ENCODE results near the gene UEVLD. TPM values are rescaled to one million over a fixed set of nuclear protein-coding genes. Genes with fewer than 3 reads are reported as not detected.

The UEVLD gene
- total RNA-seq, 1 experiment from 2014 or later: 15.9 TPM

DNA sequence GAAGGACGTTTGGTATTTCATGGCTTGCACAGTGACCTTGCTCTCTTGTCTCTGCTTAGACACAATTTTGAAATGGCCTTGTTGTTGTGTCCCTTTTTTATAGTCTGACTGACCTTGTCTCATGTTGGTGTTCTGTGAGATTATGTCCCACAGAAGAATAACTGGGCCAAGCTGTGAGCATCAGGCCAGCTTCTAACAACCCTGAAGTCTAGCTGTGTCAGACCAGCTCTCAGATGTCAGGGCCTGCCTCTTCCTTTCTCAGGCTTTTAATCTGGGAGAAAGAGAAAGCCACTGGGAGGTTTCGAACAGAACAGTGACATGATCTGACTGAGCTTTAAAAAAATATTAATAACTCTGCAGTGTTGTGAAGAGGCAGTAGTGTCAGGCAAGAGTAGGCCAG, 2.0 kb upstream of the UEVLD start:
- Histone ChIP-seq H3K27me3 (replicated peaks; ENCODE audit: control insufficient read depth, insufficient read depth, low read length) (no peaks in the 10 kb centered on the region), H3K4me1 (peaks cover 14% of the 10 kb centered on the region; the same call in 1 of the 2 replicates), H3K4me3 (ENCODE audit: low read depth, low read length) (no peak overlapping the region), H3K36me3 (ENCODE audit: control insufficient read depth, insufficient read depth, low read length) (peaks cover 2% of the 10 kb centered on the region), H3K9me3 (no peaks in the 10 kb centered on the region)
- no peaks in the 10 kb centered on the region for H3K4me1 Mint-ChIP-seq (ENCODE audit: low read depth, unreplicated experiment)
- no peak for DNase-seq
- ChIA-PET CTCF (no interaction called here), POLR2A (no interaction called here)
- intact Hi-C loops (cut with micrococcal nuclease; ENCODE audit: unreplicated experiment): no loop called here
- H3K9me3 Mint-ChIP-seq (ENCODE audit: unreplicated experiment): no peaks in the 10 kb centered on the region
- H3K27me3 Mint-ChIP-seq (ENCODE audit: insufficient read depth, unreplicated experiment): no peaks in the 10 kb centered on the region
- no TSS peak for BruUV-seq (replicated peaks)
- H3K27ac Mint-ChIP-seq (ENCODE audit: unreplicated experiment): no peak overlapping the region
- H3K4me3 Mint-ChIP-seq (ENCODE audit: unreplicated experiment): no peak overlapping the region
- H3K36me3 Mint-ChIP-seq (ENCODE audit: insufficient read depth, unreplicated experiment): no peaks in the 10 kb centered on the region
- TF ChIP-seq, protein P1, sequence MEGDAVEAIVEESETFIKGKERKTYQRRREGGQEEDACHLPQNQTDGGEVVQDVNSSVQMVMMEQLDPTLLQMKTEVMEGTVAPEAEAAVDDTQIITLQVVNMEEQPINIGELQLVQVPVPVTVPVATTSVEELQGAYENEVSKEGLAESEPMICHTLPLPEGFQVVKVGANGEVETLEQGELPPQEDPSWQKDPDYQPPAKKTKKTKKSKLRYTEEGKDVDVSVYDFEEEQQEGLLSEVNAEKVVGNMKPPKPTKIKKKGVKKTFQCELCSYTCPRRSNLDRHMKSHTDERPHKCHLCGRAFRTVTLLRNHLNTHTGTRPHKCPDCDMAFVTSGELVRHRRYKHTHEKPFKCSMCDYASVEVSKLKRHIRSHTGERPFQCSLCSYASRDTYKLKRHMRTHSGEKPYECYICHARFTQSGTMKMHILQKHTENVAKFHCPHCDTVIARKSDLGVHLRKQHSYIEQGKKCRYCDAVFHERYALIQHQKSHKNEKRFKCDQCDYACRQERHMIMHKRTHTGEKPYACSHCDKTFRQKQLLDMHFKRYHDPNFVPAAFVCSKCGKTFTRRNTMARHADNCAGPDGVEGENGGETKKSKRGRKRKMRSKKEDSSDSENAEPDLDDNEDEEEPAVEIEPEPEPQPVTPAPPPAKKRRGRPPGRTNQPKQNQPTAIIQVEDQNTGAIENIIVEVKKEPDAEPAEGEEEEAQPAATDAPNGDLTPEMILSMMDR (IDR thresholded peaks at IDR 0.05; ENCODE audit: insufficient read depth in 1 of 2, low read depth in 1 of 2, low read length in 1 of 2, severe bottlenecking in 1 of 2, unreplicated experiment in 1 of 2): no peak

DNA sequence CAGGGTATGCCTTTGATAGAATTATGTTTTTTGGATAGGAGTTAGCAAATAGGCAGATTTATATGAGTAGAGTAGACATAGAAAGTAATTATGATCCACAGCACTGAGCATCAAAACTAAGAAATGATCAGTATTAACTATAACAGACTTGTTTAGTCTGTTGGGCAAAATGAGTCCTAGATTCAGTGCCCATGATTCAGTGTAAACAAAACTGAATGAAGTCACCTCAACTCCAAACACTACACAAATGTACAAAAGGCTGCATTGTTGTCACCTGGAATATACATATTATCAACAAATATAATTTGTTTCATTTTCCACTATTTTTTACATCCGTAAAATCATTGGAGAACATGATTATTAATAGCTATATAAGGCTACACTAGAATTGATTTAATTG, 6.7 kb downstream of the UEVLD start:
- peaks cover 4% of the 10 kb centered on the region; the same call in 1 of the 2 replicates for H3K9me3 ChIP-seq
- no peak overlapping the region for H3K4me3 ChIP-seq (ENCODE audit: low read depth, low read length)
- peaks cover 14% of the 10 kb centered on the region for H3K36me3 Mint-ChIP-seq (ENCODE audit: insufficient read depth, unreplicated experiment)
- no peak overlapping the region for H3K27ac Mint-ChIP-seq (ENCODE audit: unreplicated experiment)
- peaks cover 2% of the 10 kb centered on the region; the same call in 1 of the 2 replicates for H3K36me3 ChIP-seq (ENCODE audit: control insufficient read depth, insufficient read depth, low read length)
- no TSS peak for BruUV-seq (replicated peaks)
- intact Hi-C loops (cut with micrococcal nuclease; ENCODE audit: unreplicated experiment): no loop called here
- no peaks in the 10 kb centered on the region for H3K27me3 ChIP-seq (replicated peaks; ENCODE audit: control insufficient read depth, insufficient read depth, low read length)
- no peaks in the 10 kb centered on the region for H3K27me3 Mint-ChIP-seq (ENCODE audit: insufficient read depth, unreplicated experiment)
- ChIA-PET CTCF (interaction anchor here (0.7 kb wide), 1 partner anchor 43 kb away, joined by 6 read pairs; no protein-coding TSS in a partner anchor), POLR2A (interaction anchor here (0.6 kb wide), 1 partner anchor 34 kb away, joined by 4 read pairs; no protein-coding TSS in a partner anchor)
- H3K9me3 Mint-ChIP-seq (ENCODE audit: unreplicated experiment): no peaks in the 10 kb centered on the region
- peaks cover 17% of the 10 kb centered on the region for H3K4me1 ChIP-seq
- H3K4me1 Mint-ChIP-seq (ENCODE audit: low read depth, unreplicated experiment): no peaks in the 10 kb centered on the region
- no peak overlapping the region for H3K4me3 Mint-ChIP-seq (ENCODE audit: unreplicated experiment)
- TF ChIP-seq, protein P1 (IDR thresholded peaks at IDR 0.05; ENCODE audit: insufficient read depth in 1 of 2, low read depth in 1 of 2, low read length in 1 of 2, severe bottlenecking in 1 of 2, unreplicated experiment in 1 of 2): no peak
- no peak for DNase-seq

DNA sequence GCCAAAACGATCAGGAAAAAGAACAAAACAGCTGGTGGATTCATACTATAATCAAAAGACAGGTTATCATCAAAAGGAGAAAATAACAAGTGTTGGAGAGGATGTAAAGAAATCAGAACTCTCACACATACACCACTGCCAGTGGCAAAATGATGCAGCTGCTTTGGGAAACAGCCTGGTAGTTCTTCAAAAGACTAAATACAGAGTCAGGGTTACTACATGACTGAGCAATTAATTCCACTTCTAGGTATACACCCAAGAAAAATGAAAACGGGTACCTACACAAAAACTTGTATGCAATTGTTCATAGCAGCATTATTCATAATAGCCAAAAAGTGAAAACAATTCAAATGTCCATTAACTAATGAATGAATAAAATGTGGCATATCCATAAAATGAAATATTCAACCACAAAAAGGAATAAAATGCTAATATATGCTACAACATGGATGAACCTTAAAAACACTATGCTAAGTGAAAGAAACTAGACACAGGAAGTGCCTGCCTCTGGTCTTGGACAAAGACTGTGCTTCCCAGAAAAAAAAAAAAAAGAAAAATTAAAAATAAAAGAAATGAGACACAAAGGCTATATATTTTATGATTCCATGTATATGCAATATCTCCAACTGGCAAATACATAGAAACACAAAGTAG, 8.3 kb downstream of the UEVLD start:
- H3K9me3 Mint-ChIP-seq (ENCODE audit: unreplicated experiment): no peaks in the 10 kb centered on the region
- no peaks in the 10 kb centered on the region for H3K4me1 Mint-ChIP-seq (ENCODE audit: low read depth, unreplicated experiment)
- intact Hi-C loops (cut with micrococcal nuclease; ENCODE audit: unreplicated experiment): no loop called here
- H3K27ac Mint-ChIP-seq (ENCODE audit: unreplicated experiment): no peak overlapping the region
- H3K4me3 Mint-ChIP-seq (ENCODE audit: unreplicated experiment): no peak overlapping the region
- DNase-seq: no peak
- H3K36me3 Mint-ChIP-seq (ENCODE audit: insufficient read depth, unreplicated experiment): peaks cover 25% of the 10 kb centered on the region
- CTCF ChIA-PET: interaction anchor here (0.6 kb wide), 1 partner anchor 148 kb away, joined by 3 read pairs; no protein-coding TSS in a partner anchor
- Histone ChIP-seq H3K27me3 (replicated peaks; ENCODE audit: control insufficient read depth, insufficient read depth, low read length) (no peaks in the 10 kb centered on the region), H3K9me3 (peaks cover 4% of the 10 kb centered on the region; the same call in 1 of the 2 replicates), H3K4me1 (peaks cover 17% of the 10 kb centered on the region), H3K4me3 (ENCODE audit: low read depth, low read length) (no peak overlapping the region), H3K36me3 (ENCODE audit: control insufficient read depth, insufficient read depth, low read length) (peaks cover 2% of the 10 kb centered on the region; the same call in 1 of the 2 replicates)
- TF ChIP-seq, protein P1 (IDR thresholded peaks at IDR 0.05; ENCODE audit: insufficient read depth in 1 of 2, low read depth in 1 of 2, low read length in 1 of 2, severe bottlenecking in 1 of 2, unreplicated experiment in 1 of 2): no peak
- no TSS peak for BruUV-seq (replicated peaks)
- POLR2A ChIA-PET: interaction anchor here (1.4 to 1.5 kb wide), 2 partner anchors 54 kb away, joined by 17 read pairs; partner anchors contain the start of genes SPTY2D1 and TSG101
- H3K27me3 Mint-ChIP-seq (ENCODE audit: insufficient read depth, unreplicated experiment): no peaks in the 10 kb centered on the region

Data from Caco-2 (cell line).